CD4-positive, alpha-beta T cell treated with Interleukin-17A for 1 hour (primary cell): ENCODE measurements around the gene IFNW1.

ENCODE experiments used
- DNase-seq: peaks from one replicate; pipeline ENCODE4 v3.0.0-alpha.2; 2020

The IFNW1 gene

DNA sequence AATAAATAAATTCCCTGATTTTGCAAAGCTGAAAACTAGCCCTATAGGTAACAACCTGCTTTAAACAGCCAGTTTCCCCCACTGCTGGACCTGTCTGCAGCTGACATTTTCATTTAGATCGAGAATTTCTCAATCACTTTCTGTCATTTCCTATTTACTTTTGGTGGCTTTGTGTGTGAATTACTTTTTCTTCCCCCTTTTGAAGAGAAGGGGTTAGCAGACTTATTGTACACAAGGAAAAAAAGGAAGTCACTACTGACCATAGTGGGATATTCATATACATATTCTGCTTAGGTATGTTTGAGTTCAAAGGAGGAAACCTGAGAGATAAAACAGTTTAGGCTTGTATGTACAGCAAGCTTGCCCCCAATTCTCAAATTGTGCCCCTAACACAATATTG lies 36.8 kb downstream of the IFNW1 start:
- no peak for DNase-seq

DNA sequence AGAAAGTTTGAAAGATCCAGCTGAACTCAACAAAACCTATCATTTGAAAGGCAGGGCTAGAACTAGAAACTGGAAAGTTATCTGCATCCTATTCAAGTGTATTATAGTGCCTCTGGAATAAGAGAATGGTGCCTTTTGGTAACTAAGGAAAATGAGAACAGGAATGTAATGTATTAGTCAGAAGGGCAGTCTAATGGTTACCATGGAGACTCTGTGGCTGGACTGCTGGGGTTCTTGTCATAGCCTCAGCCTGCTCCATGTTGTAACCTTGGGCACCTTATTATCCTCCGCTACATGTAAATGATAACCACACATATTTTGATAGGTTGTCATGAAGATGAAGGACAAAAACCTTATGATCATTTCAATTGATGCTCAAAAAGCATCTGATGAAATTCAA lies 39.3 kb downstream of the IFNW1 start:
- no peak for DNase-seq

DNA sequence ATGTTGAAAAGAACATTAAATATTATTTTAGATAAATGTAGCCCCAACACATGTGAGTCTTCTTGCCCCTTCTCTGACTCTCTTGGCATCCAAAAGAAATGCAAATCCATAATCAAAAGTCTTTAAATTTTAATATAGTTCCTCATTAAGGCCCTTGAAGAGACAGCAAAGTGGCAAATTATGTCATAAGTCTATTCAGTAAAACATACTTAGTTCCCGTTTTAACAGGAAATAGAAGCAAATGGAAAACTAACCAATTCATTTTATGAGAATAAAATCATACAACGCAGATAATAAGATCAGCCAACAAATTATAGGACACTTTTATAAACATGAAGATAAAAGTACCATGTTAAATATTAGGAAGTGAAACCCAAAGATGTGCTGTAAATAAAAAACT lies 43.8 kb downstream of the IFNW1 start:
- DNase-seq, result no peak

DNA sequence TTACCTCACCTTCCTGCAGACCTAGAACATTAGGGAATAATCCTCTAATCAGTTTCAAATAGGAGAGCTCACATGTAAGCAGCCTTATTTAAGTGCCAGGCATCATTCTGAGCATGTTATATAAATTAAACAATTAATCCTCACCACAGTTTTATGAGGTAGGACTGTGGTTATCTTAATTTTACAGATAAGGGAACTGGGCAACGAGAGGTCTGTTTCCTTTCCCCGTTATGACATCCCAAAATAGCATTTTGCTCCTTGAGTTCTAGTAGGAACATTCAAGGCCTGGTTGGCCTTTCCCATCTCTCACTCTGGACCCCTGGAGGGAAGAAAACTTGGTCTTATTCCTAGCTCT lies 44.8 kb downstream of the IFNW1 start:
- no peak for DNase-seq

DNA sequence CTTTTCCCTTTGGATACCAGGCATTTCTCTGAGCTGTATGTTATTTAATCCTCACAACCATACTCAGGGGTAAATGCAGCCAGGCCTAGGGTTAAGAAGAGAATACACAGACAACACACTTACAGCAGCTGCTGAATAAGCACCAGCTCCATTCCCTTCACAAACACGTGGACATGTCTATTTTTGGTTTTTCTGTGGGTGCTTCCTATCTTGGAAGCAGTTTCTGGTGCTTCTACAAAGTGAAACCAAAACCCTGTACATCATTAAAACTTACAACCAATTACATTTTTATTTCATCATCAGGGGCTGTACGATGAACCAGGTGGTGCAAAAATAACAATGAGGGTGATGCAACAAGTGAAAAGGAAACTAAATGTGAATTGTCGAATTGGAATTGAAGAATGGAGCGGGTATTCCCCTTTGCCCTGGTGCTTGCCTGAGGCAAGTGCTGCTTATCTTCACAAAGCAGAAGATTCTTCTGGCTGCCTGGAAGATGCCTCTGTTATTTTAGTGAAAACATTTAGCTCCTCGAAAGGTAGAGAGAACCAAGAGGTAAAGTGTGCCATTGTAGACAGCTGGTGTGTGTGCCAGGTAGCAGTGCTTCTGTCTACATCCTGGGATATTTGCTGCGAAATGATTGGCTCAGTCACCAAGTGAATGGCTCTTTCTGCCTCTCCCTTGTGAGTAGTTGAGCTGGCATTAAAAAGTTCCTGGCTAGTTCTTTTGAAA lies 45.3 kb downstream of the IFNW1 start:
- DNase-seq, result peak; percentile 84

DNA sequence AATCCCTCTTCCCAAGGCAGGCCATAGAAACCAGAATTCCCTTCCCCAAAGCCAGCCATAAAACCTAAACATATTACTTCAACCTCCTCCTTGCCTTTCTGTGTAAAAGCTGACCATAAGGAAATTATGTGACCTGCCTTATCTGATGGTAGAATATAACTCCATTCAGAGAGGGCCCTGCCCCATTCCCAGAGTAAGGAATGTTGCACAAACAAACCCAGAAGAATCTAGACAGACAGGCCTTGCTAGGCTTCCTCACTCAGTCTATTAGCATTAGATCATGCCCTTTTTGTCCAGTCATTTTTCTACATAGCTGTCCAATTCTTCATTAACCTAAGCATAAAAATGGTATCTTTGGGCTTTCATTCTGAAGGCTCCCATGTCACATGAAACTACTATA lies 46.1 kb downstream of the IFNW1 start:
- DNase-seq, result no peak
